ENCODE results near the gene PRRT3.
A peak's percentile ranks its signal among the peaks of the same experiment; 100 is the strongest.
"Not testable (repeated sequence)": the region's sequence is repeated elsewhere in the genome, so short reads cannot be mapped to it uniquely, and the experiment has no call there.

PRRT3 gene

GRCh38 chr3:9899289-9899791, 52.9 kb downstream of the PRRT3 start:
- no peak for DNase-seq (ENCODE audit: low read depth, low spot score)

GRCh38 chr3:9898467-9899241, 53.6 kb downstream of the PRRT3 start:
- DNase-seq (ENCODE audit: low read depth, low spot score), result no peak

GRCh38 chr3:9897408-9898372, 54.5 kb downstream of the PRRT3 start:
- DNase-seq (ENCODE audit: low read depth, low spot score), result peak; percentile 80

- not testable (repeated sequence) for DNase-seq (ENCODE audit: low read depth, low spot score)
These were observed 55.3 kb downstream of the PRRT3 start for GRCh38 chr3:9896755-9897407.

GRCh38 chr3:9895715-9896114, 56.5 kb downstream of the PRRT3 start:
- not testable (repeated sequence) for DNase-seq (ENCODE audit: low read depth, low spot score)
